ENCODE measurements around the gene NEGR1.

Gene NEGR1

DNA sequence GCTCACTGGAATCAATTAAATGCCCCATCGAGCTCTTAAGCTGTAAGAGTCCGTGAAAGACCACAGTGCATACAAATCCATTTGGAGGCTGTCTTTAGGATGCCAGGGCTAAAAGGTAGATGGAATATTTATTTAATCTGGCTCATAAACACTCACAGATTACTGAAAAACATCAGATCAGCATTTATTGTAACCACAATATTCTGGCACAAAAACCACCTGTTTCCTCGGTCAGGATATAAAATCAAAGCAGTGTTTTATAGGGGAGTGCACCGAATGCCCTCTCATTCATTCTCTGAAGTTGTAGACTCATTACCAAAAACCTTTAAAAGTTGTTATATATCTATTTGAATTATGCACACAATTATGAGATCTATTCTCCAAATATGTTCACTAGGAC, 500.9 kb downstream of the NEGR1 start:
- no peak for DNase-seq (ENCODE audit: low read depth in 2 of 2)

DNA sequence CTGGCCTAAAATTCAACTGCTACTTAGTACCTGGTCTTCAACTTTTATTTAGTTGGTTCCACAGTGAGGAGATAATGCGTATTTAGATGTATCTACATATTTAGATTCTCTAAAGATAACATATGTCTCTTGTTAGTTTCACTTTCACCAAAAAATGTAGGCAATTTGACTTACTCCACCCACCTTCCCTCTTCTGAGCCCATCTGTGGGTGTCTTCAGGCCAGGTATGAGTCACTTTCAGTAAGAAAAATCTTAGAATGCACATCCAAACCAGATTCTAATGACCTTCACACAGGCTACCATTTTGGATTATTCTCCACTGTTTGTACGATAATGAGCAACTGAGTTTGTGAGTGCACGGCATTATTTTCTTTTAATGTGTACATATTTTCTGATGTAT, 501.7 kb downstream of the NEGR1 start:
- DNase-seq (ENCODE audit: low read depth in 2 of 2) = no peak

GRCh38 chr1:71778940-71779339, 503.4 kb downstream of the NEGR1 start:
- DNase-seq (ENCODE audit: low read depth in 2 of 2) = no peak

- no peak for DNase-seq (ENCODE audit: low read depth in 2 of 2)
Measured at GRCh38 chr1:71777094-71777493, 505.2 kb downstream of the NEGR1 start.

- DNase-seq (ENCODE audit: low read depth in 2 of 2) = no peak
Measured at GRCh38 chr1:71774705-71775104, 507.6 kb downstream of the NEGR1 start.

DNA sequence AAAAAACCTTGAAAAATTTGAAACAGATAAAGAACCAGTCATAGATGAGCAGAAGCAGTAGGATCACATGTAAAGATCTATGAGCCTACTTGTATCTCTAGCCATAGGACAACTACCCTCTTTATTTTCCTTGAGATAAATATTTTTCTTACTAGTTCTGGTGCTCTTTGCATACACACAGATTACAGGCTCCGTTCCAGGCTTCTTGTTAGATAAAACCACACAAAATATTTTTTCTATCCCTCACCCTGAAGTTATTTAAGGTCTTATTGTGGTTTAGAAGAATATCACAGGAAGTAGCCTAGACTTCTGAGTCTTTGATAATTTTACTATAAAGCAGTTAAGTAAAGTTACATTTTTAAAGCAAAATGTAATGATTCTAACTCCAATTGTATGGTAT, 512.2 kb downstream of the NEGR1 start:
- no peak for DNase-seq (ENCODE audit: low read depth in 2 of 2)

DNA sequence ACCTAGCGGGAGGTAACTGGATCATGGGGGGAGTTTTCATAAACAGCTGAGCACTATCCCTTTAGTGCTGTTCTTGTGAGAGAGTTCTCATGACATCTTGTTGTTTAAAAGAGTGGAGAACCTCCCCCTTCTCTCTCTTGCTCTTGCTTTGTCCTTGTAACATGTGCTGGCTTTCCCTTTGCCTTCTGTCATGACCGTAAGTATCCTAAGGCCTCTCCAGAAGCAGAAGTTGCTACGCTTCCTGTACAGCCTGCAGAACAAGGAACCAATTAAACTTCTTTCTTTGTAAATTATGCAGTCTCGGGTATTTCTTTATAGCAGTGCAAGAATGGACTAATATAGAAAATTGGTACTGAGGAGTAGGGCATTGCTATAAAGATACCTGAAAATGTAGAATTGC, 515.6 kb downstream of the NEGR1 start:
- no peak for DNase-seq (ENCODE audit: low read depth in 2 of 2)

GRCh38 chr1:71762514-71763255, 519.7 kb downstream of the NEGR1 start:
- DNase-seq (ENCODE audit: low read depth in 2 of 2) = no peak

DNA sequence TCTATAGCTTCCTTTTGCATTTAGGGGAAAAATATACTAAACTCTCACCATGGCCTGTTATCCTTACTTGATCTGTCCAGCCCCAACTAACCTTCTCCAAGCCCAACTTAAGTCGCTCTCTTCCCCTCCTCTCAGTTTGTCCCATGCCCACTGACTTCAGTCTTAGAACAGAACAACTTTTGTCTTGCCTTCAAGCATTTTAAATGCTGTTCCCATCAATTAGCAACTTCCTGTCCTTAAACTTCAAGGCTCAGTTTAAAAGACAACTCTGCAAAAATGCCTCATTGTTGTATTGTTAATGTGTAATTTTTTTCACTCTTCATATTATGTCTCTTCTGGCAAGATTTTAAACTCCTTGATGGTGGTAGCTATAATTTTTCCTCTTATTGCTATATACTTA, 526.9 kb downstream of the NEGR1 start:
- no peak for DNase-seq (ENCODE audit: low read depth in 2 of 2)

DNA sequence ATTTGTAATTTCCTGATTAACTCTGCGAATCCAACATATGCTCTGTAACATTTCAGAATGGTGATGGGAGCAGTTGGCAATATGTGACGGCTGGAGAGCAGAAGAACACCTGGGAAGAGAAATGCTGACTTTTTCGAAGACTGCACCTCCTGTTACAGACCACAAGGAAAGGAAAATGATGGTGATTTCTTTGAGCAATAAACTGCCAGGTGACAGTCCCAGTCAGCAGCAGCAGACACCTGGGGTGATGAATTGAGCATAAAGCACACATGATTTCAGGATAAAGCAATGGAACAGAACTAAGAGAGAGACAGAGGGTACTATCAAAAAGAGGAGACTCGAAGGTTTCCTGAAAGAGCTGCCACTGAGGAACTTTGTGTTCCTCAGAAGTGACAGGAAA, 528.6 kb downstream of the NEGR1 start:
- DNase-seq (ENCODE audit: low read depth in 2 of 2) = no peak

GRCh38 chr1:71745326-71745725, 537.0 kb downstream of the NEGR1 start:
- no peak for DNase-seq (ENCODE audit: low read depth in 2 of 2)

GRCh38 chr1:71743862-71744261, 538.5 kb downstream of the NEGR1 start:
- no peak for DNase-seq (ENCODE audit: low read depth in 2 of 2)

- DNase-seq (ENCODE audit: low read depth in 2 of 2) = no peak
Measured at GRCh38 chr1:71738910-71739309, 543.4 kb downstream of the NEGR1 start.

GRCh38 chr1:71738256-71738655, 544.1 kb downstream of the NEGR1 start:
- DNase-seq (ENCODE audit: low read depth in 2 of 2) = no peak

DNA sequence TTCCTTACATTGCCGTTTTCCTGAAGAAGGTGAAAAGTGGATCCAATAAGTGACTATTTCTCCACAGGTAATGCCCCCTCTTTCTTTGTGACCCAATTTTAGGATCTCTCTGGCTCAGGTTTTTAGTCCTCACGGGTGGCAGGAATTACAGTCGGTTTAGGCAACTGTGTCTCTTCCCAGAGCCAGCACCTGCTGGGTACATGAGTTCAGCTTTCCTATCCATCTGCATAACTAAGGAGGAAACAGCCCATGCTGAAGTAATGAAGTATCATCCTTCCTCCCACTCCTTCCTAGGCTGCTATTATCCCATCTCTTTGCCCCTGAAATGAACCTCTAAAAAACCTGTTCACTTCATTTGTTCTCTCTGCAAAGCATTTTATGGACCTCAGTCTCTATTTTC, 544.6 kb downstream of the NEGR1 start:
- no peak for DNase-seq (ENCODE audit: low read depth in 2 of 2)

GRCh38 chr1:71733121-71733520, 549.2 kb downstream of the NEGR1 start:
- DNase-seq (ENCODE audit: low read depth in 2 of 2) = no peak

DNA sequence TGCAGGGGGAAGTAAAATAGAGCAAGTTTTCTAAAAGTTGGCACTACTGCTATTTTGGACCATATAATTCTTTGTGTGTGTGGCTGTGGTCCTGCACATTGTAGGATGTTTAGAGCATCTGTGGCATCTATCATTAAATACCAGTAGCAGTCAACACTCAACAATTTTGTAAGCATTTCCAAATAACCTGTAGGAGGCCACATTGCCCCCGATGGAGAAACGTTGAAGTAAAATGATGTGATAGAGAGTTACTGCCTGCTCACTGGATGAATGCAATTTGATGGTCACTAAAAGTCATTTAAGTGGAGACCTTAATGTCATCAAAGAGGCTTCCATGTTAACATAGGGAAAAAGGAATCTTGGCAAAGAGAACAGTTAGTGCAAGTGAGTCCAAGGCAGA, 560.8 kb downstream of the NEGR1 start:
- no peak for DNase-seq (ENCODE audit: low read depth in 2 of 2)

GRCh38 chr1:71719330-71719729, 563.0 kb downstream of the NEGR1 start:
- DNase-seq (ENCODE audit: low read depth in 2 of 2) = no peak

GRCh38 chr1:71717186-71717585, 565.2 kb downstream of the NEGR1 start:
- no peak for DNase-seq (ENCODE audit: low read depth in 2 of 2)

DNA sequence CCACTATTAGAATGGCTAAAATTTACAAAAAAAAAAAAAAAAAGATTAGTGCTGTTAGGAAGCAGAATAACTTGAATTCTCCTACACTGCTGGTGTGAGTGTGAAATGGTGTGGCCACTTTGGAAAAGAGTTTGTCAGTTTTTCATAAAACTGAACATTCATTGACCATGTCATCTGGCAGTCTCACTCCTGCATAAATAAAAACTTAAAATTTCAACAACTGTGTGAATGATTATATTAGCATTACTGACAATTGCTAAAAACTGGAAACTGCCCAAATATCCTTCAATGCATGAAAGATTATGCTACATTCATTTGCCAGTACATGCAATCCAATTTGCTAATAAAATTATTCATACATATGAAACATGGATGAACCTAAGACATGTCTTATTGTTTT, 570.9 kb downstream of the NEGR1 start:
- DNase-seq (ENCODE audit: low read depth in 2 of 2) = no peak

DNA sequence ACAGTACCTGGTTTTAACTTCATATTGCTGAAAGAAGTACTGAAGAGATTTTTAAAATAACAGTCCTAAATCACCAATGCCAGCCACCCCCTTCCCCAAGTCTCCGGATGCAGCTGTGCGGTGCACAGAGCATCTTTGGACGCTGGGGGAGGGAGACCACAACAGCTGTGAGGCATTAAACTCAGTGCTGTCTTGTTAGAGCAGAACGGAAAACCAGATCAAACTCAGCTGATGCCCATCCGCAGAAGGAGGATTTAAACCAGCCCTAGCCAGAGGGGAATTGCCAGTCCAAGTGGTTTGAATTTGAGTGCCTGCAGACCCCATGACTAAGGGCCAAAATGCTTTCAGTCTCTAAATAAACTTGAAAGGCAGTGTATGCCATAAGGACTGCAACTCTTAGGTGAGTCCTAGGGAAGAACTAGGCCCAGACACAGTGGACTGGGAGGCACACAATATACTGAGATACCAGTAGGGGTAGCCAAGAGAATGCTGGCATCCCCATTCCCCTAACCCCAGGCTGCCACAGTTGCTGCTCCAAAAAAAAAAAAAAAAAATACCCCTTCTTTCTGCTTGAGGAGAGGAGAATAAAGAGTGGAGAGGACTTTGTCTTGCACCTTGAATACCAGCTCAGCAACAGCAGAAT, 576.2 kb downstream of the NEGR1 start:
- no peak for DNase-seq (ENCODE audit: low read depth in 2 of 2)

DNA sequence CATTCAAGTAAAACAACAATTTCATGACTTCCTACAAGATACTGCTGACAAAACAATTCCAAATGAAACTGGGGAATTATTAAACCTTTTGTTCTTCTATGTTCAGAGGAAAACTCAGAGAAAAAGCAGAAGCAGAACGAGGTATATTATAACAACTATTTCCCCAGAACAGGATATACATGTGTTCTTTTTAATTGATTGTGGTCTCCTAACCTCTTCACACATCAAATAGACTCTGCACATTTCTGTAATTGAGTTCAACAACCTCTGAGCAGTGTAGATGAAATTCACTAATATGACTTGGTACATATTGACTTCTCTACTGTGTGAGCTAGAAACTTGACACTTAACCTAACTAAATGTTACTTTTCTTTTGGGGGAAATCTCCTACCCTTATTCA, 584.2 kb downstream of the NEGR1 start:
- DNase-seq (ENCODE audit: low read depth in 2 of 2) = no peak

DNA sequence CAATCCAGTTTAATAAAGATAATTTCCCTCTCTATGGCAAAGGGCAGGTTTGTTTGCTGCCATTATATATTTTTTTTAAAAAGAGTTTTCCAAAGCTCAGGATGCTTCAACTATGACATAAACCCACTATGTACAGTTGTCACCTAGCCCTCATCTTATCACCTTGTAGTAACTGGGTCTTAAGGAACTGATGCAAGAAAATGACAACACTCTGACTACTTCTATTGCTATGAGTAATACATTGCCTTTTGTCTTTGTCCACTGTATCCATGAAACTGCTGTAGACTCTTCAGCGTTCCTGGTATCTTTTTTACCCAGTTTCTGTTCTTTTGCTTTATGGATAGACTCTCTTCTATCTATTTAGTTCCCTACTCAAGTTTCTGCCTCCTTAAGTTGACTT, 586.5 kb downstream of the NEGR1 start:
- no peak for DNase-seq (ENCODE audit: low read depth in 2 of 2)

GRCh38 chr1:71695084-71695483, 587.3 kb downstream of the NEGR1 start:
- DNase-seq (ENCODE audit: low read depth in 2 of 2) = no peak
